Measurements from ENCODE around the gene CYP2J2. TPM values are rescaled to one million over a fixed set of nuclear protein-coding genes. Genes with fewer than 3 reads are reported as not detected.
"Not testable (repeated sequence)": the region's sequence is repeated elsewhere in the genome, so short reads cannot be mapped to it uniquely, and the experiment has no call there.

CYP2J2 gene
- total RNA-seq, 1 experiment from 2014 or later: 0.25 TPM

DNA sequence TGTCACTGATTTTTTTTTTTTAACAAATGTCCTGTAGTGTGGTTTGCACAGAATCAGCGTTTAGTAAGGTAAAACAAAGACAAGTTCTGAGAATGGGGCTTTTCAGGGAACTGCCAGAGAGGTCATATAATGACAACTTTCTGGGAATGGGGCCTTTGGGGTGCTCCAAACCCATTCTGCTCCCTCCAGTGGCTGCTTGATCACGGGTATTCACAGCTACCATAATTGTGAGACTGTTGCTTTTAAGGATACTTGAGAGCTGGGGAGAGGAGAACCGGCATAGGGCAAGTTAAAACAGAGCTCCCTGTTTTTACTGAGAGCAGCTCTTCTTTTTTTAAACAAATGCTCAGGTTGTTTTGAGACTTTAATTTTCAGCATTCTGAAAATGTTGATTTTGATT lies 48.2 kb downstream of the CYP2J2 start:
- no peak for DNase-seq (ENCODE audit: extremely low read depth, low read depth)

- no peak for DNase-seq (ENCODE audit: extremely low read depth, low read depth)
Measured at GRCh38 chr1:59877108-59877682, 49.4 kb downstream of the CYP2J2 start.

DNA sequence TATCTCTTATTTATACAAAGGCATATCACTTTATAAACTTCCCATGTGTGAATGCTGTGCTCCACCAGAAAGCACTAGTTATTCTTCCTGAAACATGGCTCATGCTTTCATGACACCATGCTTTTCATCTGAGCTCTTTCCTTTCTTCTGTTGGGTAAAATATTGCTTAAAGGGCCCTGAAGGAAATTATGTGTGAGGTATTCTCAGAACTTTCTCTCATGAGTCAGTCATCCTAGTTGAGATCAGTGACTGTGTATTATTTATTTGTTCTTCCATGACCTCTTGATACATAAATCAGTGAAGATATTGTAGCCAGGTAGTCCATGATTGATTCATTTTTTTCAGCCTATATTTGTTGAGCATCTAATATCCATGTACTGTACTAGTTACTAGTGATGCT lies 54.8 kb downstream of the CYP2J2 start:
- no peak for DNase-seq (ENCODE audit: extremely low read depth, low read depth)

DNA sequence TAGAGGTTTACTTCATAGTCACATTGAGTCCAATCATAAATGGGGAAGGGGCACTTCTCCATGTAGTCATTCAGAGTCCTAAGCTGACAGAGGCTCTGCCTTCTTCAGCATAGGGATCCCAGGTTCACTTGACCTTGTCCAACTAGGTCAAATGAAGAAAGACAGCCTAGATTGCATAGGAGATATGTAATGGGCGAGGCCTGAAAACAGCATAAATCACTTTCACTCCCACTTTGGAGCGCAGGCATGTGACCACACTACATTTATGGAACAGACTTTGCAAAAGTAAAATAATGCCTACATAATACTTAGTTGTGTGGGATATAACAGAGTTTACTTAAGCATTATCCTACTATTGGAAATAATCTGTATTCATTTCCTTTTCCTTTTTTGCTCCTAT lies 60.1 kb downstream of the CYP2J2 start:
- no peak for DNase-seq (ENCODE audit: extremely low read depth, low read depth)

- DNase-seq (ENCODE audit: extremely low read depth, low read depth): no peak
Measured at GRCh38 chr1:59857679-59858354, 68.8 kb downstream of the CYP2J2 start.

DNA sequence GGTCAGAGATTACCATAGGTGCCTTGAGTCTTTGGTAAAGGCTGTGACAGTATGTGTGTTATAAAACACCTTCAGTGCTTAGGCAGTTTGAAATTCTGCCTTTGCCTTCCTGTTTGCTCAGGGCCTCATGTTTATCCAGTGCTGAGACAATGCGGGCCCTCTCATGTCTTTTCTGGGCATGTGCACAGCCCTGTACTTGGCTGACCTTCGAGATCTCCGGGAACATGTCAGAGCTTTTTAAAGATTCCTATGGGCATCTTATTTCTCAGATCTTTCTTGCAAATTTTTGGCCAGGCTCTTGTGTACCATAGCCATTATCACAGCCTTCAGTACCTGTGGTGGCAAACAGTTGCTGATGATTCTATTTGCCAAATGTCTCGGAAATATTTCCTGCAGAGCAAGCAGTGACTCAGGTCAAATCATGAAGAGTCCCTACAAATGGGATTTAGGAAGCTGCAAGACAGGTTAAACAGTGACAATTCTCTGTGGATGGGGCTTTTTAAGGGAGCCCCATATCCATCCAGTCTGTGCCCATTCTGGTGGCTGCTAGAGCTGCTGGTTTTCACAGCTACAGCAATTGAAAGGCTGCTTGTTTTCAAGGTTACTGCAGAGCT lies 69.7 kb downstream of the CYP2J2 start:
- DNase-seq (ENCODE audit: extremely low read depth, low read depth): no peak

DNA sequence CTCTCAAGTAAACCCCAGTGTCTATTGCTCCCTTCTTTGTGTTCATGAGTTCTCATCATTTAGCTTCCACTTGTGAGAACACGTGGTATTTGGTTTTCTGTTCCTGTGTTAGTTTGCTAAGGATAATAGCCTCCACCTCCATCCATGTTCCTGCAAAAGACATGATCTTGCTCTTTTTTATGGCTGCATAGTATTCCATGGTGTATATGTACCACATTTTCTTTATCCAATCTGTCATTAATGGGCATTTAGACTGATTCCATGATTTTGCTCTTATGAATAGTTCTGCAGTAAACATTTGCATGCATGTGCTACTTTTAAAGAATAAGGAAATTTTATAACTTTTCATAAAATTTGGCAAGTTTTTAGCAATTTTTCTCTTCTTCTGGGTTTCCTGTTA lies 71.3 kb downstream of the CYP2J2 start:
- not testable (repeated sequence) for DNase-seq (ENCODE audit: extremely low read depth, low read depth)

- DNase-seq (ENCODE audit: extremely low read depth, low read depth): no peak
Measured at GRCh38 chr1:59852117-59852516, 74.5 kb downstream of the CYP2J2 start.

GRCh38 chr1:59846895-59847282 lies 79.7 kb downstream of the CYP2J2 start:
- DNase-seq (ENCODE audit: extremely low read depth, low read depth): no peak

DNA sequence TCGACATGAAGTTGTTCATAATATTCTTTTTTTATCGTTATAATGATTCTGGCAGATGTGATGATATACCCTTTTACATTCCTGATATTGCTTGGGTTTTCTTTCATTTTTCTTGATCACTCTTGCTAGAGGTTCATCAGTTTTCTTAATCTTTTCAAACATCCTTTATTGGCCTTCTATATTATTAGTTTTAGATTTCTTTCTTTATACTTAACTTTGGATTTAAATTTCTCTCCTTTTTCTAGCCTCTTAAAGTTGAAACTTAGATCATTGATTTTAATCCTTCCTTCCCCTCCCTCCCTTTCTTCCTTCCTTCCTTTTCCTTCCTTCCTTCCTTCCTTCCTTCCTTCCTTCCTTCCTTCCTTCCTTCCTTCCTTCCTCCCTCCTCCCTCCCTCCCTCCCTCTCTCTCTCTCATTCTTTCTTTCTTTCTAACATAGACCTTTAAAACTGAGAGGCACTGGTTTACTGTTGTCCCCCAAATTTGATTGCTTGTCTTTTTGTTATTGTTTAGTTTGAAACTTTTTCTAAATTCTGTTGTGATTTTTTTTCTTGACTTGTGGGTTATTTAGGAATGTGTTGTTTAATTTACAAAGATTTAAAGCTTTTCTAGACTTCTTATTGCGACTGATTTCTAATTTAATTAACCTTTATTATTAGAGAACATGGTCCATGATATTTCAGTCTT lies 80.2 kb downstream of the CYP2J2 start:
- no peak for DNase-seq (ENCODE audit: extremely low read depth, low read depth)

DNA sequence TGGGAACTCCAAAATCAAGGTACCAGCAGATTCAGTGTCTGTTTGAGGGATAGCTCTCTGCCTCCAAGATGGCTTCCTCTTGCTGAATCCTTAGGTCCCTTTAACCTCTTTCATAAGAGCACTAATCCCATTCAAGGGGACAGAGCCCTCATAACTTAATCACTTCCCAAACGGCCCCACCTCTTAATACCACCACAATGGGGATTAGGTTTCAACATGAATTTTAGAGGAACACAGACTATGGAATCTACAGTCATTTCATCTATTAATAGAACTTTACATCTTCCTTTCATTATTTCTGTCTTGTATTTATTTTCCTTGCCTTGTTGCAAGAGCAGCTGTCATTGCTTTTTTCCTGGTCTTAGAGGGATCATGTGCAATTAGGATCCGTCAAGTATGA lies 81.5 kb downstream of the CYP2J2 start:
- no peak for DNase-seq (ENCODE audit: extremely low read depth, low read depth)

Small RNAs within 50 kb of the gene (small RNA-seq; reads per million reads assigned to genes)
- 0 to 0.29 reads per million in 2 experiments for gene RN7SL475P

Other genes starting within 250 kb of the CYP2J2 start
- gene HOOK1, start 111.8 kb downstream of the CYP2J2 start, total RNA-seq (2014; rRNA removed; shearing (Covaris generic)): 0.02 TPM in 1 of 2 replicates, not detected in the other
- not detected in 2 replicates for gene C1orf87, start 147.0 kb upstream of the CYP2J2 start, total RNA-seq (2014; rRNA removed; shearing (Covaris generic))

All from NCI-H460 (cell line).